Measurements from ENCODE around the gene CCT6A.
"Not testable (repeated sequence)": the region's sequence is repeated elsewhere in the genome, so short reads cannot be mapped to it uniquely, and the experiment has no call there.

Gene CCT6A

GRCh38 chr7:56086761-56087160 is 35.2 kb downstream of the CCT6A start:
- no peak for DNase-seq (ENCODE audit: low spot score)
- TF ChIP-seq, protein P1, sequence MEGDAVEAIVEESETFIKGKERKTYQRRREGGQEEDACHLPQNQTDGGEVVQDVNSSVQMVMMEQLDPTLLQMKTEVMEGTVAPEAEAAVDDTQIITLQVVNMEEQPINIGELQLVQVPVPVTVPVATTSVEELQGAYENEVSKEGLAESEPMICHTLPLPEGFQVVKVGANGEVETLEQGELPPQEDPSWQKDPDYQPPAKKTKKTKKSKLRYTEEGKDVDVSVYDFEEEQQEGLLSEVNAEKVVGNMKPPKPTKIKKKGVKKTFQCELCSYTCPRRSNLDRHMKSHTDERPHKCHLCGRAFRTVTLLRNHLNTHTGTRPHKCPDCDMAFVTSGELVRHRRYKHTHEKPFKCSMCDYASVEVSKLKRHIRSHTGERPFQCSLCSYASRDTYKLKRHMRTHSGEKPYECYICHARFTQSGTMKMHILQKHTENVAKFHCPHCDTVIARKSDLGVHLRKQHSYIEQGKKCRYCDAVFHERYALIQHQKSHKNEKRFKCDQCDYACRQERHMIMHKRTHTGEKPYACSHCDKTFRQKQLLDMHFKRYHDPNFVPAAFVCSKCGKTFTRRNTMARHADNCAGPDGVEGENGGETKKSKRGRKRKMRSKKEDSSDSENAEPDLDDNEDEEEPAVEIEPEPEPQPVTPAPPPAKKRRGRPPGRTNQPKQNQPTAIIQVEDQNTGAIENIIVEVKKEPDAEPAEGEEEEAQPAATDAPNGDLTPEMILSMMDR (IDR thresholded peaks at IDR 0.05; ENCODE audit: borderline replicate concordance, control extremely low read depth, extremely low read depth, insufficient read depth, missing control alignments): no peak

GRCh38 chr7:56087445-56087844 is 35.9 kb downstream of the CCT6A start:
- no peak for DNase-seq (ENCODE audit: low spot score)
- in situ Hi-C loops (cut with MboI; ENCODE audit: low sequenced_read_pairs, unreplicated experiment): loop anchor here (25.0 kb wide), 2 partner anchors 450 to 800 kb away; no protein-coding TSS in a partner anchor
- TF ChIP-seq, protein P1 (IDR thresholded peaks at IDR 0.05; ENCODE audit: borderline replicate concordance, control extremely low read depth, extremely low read depth, insufficient read depth, missing control alignments): no peak

More at GRCh38 chr7:56086761-56087160, 35.2 kb downstream of the CCT6A start:
- in situ Hi-C loops (cut with MboI; ENCODE audit: low sequenced_read_pairs, unreplicated experiment): loop anchor here (25.0 kb wide), 2 partner anchors 449 to 799 kb away; no protein-coding TSS in a partner anchor

DNA sequence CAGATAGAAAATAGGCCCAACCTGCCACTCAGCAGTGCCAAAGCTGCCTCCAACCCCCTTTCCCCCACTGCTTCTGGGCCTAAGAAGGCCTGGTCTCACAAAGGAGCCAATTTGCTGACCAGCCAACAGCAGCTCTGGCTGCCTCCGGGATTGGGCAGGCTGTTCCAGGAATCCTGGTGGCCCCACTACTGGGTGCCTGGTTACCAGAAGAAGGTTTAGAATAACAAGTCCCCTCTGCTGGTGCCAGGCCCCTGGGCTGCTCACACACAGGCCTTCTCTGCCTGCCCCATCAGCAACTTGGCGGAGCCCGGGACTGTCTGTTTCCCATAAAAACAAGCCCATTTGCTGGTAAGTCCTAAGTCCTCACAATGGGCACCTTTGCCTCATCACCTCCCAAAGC is 40.0 kb downstream of the CCT6A start:
- DNase-seq (ENCODE audit: low spot score): no peak
- in situ Hi-C loops (cut with MboI; ENCODE audit: low sequenced_read_pairs, unreplicated experiment): loop anchor here (25.0 kb wide), 2 partner anchors 454 to 804 kb away; no protein-coding TSS in a partner anchor
- TF ChIP-seq, protein P1 (IDR thresholded peaks at IDR 0.05; ENCODE audit: borderline replicate concordance, control extremely low read depth, extremely low read depth, insufficient read depth, missing control alignments): no peak

GRCh38 chr7:56092388-56092787 is 40.8 kb downstream of the CCT6A start:
- DNase-seq (ENCODE audit: low spot score): not testable (repeated sequence)
- in situ Hi-C loops (cut with MboI; ENCODE audit: low sequenced_read_pairs, unreplicated experiment): loop anchor here (25.0 kb wide), 2 partner anchors 455 to 805 kb away; no protein-coding TSS in a partner anchor

DNA sequence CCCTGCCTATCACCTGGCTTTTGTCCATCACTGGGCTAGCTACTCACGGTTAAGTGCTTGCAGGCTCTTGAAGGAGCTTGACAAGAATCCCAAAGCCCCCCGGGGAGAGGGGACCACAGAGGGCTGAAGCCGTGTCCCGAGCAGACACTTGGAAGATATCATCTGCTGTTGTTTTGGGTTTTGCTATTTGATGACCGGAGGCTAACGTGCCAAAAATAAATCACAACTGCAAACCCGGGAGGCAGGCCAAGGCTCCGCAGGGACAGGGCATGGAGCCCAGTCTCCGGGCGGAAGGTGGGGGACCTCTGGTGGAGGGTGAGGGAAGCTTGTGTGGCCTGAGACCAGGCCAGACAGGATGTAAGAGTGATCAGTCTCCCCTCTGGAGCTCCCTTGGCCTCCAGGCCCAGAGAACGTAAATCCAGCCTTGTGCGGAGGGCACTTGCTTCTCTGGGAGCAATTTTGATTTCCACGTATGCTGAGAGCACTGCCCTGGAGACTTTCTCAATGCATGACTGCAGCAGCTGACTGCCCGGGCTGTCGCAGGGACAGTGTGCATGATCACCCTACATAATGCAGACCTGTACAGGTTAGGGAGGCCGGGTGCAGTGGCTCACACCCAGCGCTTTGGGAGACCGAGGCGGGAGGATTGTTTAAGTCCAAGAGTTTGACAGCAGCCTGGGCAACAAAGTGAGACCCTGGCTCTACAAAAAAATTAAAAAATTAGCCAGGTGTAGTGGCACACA is 41.4 kb downstream of the CCT6A start, which contains the start of gene PHKG1:
PHKG1 (minus strand) TSS at position 164 of the 743 bp plus-strand sequence. CDS start 4,011 bp downstream, outside the sequence.
- DNase-seq (ENCODE audit: low spot score): peak; percentile 19
- in situ Hi-C loops (cut with MboI; ENCODE audit: low sequenced_read_pairs, unreplicated experiment): loop anchor here (25.0 kb wide), 2 partner anchors 456 to 806 kb away; no protein-coding TSS in a partner anchor
- TF ChIP-seq, protein P1 (IDR thresholded peaks at IDR 0.05; ENCODE audit: borderline replicate concordance, control extremely low read depth, extremely low read depth, insufficient read depth, missing control alignments): no peak

DNA sequence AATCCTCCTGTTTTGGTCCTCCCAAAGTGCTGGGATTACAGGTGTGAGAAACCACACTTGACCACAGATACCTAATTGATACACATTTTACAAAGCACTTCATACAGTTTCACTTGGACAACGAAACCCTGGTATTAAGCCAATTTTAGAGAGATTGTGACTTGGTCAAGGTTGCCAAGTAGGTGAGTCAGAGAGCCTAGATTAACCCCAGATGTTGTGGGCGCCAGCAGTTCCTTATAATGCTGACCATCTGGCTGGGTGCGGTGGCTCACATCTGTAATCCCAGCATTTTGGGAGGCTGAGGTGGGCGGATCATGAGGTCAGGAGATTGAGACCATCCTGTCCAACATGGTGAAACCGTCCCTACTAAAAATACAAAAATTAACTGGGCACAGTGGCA is 46.1 kb downstream of the CCT6A start:
- in situ Hi-C loops (cut with MboI; ENCODE audit: low sequenced_read_pairs, unreplicated experiment): loop anchor here (25.0 kb wide), 2 partner anchors 460 to 810 kb away; no protein-coding TSS in a partner anchor

DNA sequence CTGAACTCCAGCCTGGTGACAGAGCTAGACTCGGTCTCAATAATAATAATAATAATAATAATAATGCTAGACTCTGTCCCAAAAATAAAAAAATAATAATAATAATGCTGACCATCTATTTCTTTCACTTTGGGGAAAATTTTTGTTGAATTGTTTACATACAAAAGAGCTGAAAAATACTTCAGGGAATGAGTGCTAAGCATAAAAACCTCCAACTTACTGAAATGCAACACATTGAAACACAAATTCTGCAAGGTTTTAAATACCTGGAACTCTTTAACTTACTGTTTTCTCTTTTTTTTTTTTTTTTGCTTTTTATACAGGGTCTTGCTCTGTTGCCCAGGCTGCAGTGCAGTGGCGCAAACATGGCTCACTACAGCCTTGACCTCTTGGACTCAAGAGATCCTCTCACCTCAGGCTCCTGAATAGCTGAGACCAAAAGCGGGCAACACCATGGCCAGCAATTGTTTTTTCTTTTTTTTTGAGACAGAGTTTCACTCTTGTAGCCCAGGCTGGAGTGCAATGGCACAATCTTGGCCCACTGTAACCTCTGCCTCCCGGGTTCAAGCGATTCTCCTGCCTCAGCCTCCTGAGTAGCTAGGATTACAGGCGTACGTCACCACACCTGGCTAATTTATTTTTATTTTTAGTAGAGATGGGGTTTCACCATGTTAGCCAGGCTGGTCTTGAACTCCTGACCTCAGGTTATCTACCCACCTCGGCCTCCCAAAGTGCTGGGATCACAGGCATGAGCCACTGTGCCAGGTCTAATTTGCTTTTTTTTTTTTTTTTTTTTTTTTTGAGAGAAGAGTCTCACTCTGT is 46.8 kb downstream of the CCT6A start:
- in situ Hi-C loops (cut with MboI; ENCODE audit: low sequenced_read_pairs, unreplicated experiment): loop anchor here (25.0 kb wide), 2 partner anchors 461 to 811 kb away; no protein-coding TSS in a partner anchor
- DNase-seq (ENCODE audit: low spot score): not testable (repeated sequence)

More for the DNA sequence above, 46.1 kb downstream of the CCT6A start:
- DNase-seq (ENCODE audit: low spot score): no peak
- TF ChIP-seq, protein P1 (IDR thresholded peaks at IDR 0.05; ENCODE audit: borderline replicate concordance, control extremely low read depth, extremely low read depth, insufficient read depth, missing control alignments): no peak
